MM.1S (cell line): ENCODE data around the gene PDE2A.

Experiments
- DNase-seq: peaks from one replicate; pipeline ENCODE4 v3.0.0-alpha.2; 2015
- H2AFZ ChIP-seq: fragments of 300-600 bp; sonication (generic); 2 replicates; pipeline ENCODE4 v1.6.0; 2016; ENCODE audit warnings: antibody characterized with exemption, low read length
- H3F3A ChIP-seq: fragments of 300-600 bp; sonication (generic); 2 replicates; pipeline ENCODE4 v1.6.1; 2016; ENCODE audit warnings: mild to moderate bottlenecking, antibody characterized with exemption, low read length, moderate library complexity, mixed read lengths; ENCODE audit not compliant: insufficient read depth
- H3K27ac ChIP-seq: fragments of 300-600 bp; sonication (generic); 2 replicates; pipeline ENCODE4 v1.5.1; 2016; ENCODE audit warnings: mild to moderate bottlenecking, low read length
- H3K27me3 ChIP-seq: fragments of 300-600 bp; sonication (generic); replicated peaks from 2 replicates; pipeline ENCODE4 v1.6.0; 2016; ENCODE audit warnings: low read length; ENCODE audit not compliant: insufficient read depth
- H3K36me3 ChIP-seq: fragments of 300-600 bp; sonication (generic); replicated peaks from 2 replicates; pipeline ENCODE4 v1.6.1; 2016; ENCODE audit warnings: mild to moderate bottlenecking, low read length, mixed read lengths; ENCODE audit not compliant: insufficient read depth
- H3K4me1 ChIP-seq: fragments of 300-600 bp; sonication (generic); 2 replicates; pipeline ENCODE4 v1.6.1; 2016; ENCODE audit warnings: low read length, mixed read lengths
- H3K4me2 ChIP-seq: fragments of 300-600 bp; sonication (generic); 2 replicates; pipeline ENCODE4 v1.6.0; 2016; ENCODE audit warnings: low read depth, low read length
- H3K4me3 ChIP-seq: fragments of 300-600 bp; sonication (generic); 2 replicates; pipeline ENCODE4 v1.5.1; 2016; ENCODE audit warnings: low read length, mixed read lengths
- H3K79me2 ChIP-seq: fragments of 300-600 bp; sonication (generic); 2 replicates; pipeline ENCODE4 v1.6.1; 2016; ENCODE audit warnings: mixed run types, low read length, mixed read lengths
- H3K9ac ChIP-seq: fragments of 300-600 bp; sonication (generic); 2 replicates; pipeline ENCODE4 v1.6.1; 2016; ENCODE audit warnings: low read length, mixed read lengths
- H3K9me2 ChIP-seq: fragments of 300-600 bp; sonication (generic); replicated peaks from 2 replicates; pipeline ENCODE4 v1.6.1; 2016; ENCODE audit warnings: mild to moderate bottlenecking, low read length, mixed read lengths; ENCODE audit not compliant: insufficient read depth
- H3K9me3 ChIP-seq: fragments of 300-600 bp; sonication (generic); replicated peaks from 2 replicates; pipeline ENCODE4 v1.6.1; 2016; ENCODE audit warnings: mild to moderate bottlenecking, low read length, mixed read lengths; ENCODE audit not compliant: insufficient read depth
- H4K20me1 ChIP-seq: fragments of 300-600 bp; sonication (generic); 2 replicates; pipeline ENCODE4 v1.6.1; 2016; ENCODE audit warnings: mild to moderate bottlenecking, low read length, moderate library complexity, mixed read lengths; ENCODE audit not compliant: insufficient read depth
- EZH2 ChIP-seq: fragments of 300-600 bp; sonication (generic); optimal IDR thresholded peaks from 2 replicates; pipeline ENCODE3; 2017; ENCODE audit warnings: low read depth, mild to moderate bottlenecking, antibody characterized with exemption, low read length, mixed read lengths
- EZH2phosphoT487 ChIP-seq: fragments of 300-600 bp; sonication (generic); IDR thresholded peaks from 2 replicates; pipeline ENCODE4 v1.6.1; 2018; ENCODE audit warnings: antibody characterized with exemption, low read length
- TF ChIP-seq, protein P1 (sequence below): fragments of 300-600 bp; sonication (generic); IDR thresholded peaks from 2 replicates; pipeline ENCODE4 v1.5.1; 2016; ENCODE audit warnings: antibody characterized with exemption, low read length, mixed read lengths

PDE2A gene

DNA sequence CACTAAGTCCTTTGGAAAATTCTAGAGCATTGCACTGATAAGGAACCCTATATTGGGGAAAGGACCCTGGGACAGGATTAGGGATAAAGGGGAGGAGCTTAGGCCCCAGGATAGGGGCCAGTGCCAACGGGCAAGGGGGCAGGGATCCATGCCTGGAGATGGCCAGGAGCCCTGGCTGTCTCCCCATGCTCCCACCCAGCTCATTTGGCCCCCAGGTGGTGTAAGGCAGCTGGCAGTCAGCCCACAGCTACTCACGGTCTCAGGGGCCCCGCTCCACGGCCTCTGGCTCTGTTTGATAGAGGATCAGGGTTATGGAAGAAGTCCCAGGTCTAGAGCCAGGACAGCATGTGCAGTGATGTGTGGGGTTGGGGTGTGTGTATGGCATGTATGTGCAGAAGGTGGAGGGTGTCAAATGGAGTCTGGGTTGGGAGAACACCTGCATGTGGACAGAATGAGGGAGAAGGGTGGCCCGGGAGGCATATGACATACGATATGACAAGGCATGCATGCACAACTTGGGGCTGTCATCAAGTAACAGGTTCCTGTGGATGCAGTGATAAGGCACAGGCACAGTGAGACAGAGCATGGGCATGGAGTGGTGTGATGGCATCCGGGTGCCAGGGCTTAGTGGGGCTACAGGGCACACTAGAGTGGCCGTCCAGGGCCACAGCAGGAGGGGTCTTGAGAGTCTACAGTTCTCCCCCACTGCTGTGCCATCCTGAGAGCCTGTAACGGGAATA lies 18.4 kb upstream of the PDE2A start:
- no peak for DNase-seq
- Histone ChIP-seq H3K36me3 (no peaks in the 10 kb centered on the region), H3K9me3 (no peaks in the 10 kb centered on the region), H3K79me2 (no peaks in the 10 kb centered on the region), H3K9me2 (no peaks in the 10 kb centered on the region), H3K4me3 (no peak overlapping the region), H4K20me1 (no peaks in the 10 kb centered on the region), H3K4me1 (no peaks in the 10 kb centered on the region), H3F3A (no peaks in the 10 kb centered on the region), H3K27ac (no peak overlapping the region), H3K9ac (no peak overlapping the region), H3K27me3 (no peaks in the 10 kb centered on the region), H3K4me2 (no peak overlapping the region), H2AFZ (no peak overlapping the region)
- TF ChIP-seq EZH2phosphoT487 (no peak), EZH2 (no peak)
- TF ChIP-seq, protein P1, sequence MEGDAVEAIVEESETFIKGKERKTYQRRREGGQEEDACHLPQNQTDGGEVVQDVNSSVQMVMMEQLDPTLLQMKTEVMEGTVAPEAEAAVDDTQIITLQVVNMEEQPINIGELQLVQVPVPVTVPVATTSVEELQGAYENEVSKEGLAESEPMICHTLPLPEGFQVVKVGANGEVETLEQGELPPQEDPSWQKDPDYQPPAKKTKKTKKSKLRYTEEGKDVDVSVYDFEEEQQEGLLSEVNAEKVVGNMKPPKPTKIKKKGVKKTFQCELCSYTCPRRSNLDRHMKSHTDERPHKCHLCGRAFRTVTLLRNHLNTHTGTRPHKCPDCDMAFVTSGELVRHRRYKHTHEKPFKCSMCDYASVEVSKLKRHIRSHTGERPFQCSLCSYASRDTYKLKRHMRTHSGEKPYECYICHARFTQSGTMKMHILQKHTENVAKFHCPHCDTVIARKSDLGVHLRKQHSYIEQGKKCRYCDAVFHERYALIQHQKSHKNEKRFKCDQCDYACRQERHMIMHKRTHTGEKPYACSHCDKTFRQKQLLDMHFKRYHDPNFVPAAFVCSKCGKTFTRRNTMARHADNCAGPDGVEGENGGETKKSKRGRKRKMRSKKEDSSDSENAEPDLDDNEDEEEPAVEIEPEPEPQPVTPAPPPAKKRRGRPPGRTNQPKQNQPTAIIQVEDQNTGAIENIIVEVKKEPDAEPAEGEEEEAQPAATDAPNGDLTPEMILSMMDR, result no peak

DNA sequence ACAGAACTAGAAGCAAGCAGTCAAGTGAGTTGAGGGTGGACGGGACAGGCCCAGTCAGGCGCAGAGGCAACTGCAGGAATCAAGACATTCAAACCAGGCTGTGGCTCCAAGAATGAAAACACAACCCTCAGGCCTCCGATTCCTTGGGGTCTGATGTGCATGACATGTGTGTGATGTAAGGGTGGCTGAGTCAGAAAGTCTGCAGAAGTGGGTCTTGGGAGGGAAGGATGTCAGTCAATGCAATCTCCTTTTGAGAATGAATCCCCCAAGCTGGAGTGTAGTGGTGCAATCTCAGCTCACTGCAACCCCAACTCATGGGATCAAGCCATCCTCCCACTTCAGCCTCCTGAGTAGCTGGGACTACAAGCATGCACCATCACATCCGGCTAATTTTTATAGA lies 15.9 kb upstream of the PDE2A start:
- Histone ChIP-seq H4K20me1 (no peaks in the 10 kb centered on the region), H3K9ac (no peak overlapping the region), H3K9me3 (no peaks in the 10 kb centered on the region), H3K36me3 (no peaks in the 10 kb centered on the region), H2AFZ (no peak overlapping the region), H3K4me3 (no peak overlapping the region), H3K4me1 (no peaks in the 10 kb centered on the region), H3K79me2 (no peaks in the 10 kb centered on the region), H3K4me2 (no peak overlapping the region), H3K27ac (no peak overlapping the region), H3K27me3 (no peaks in the 10 kb centered on the region), H3F3A (no peaks in the 10 kb centered on the region), H3K9me2 (no peaks in the 10 kb centered on the region)
- no peak for DNase-seq
- TF ChIP-seq EZH2phosphoT487, result no peak

DNA sequence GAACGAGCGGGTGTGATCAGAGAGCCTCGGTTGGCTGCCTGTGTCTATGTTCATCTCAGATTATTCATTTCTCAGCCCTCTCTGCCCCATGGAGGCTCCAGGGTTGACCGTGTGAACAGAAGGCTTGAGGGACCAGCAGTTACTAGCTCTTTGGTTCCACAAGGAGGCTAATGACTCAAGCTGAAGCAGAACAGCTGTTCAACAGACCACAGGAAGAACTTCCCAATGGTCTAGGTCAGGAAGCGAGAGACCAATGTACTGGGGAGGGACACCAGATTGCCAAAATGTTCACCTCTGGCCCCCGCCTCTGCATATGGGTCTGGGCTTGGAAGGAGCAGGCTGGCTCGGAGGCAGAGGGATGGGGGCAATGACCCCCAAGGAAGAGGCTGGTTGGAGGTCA lies 14.7 kb upstream of the PDE2A start:
- DNase-seq, result no peak
- no peaks in the 10 kb centered on the region for H4K20me1 ChIP-seq
- no peaks in the 10 kb centered on the region for H3F3A ChIP-seq
- H3K9ac ChIP-seq, result no peak overlapping the region
- no peaks in the 10 kb centered on the region for H3K9me3 ChIP-seq
- H3K36me3 ChIP-seq, result no peaks in the 10 kb centered on the region
- H3K27ac ChIP-seq, result no peak overlapping the region
- no peaks in the 10 kb centered on the region for H3K4me1 ChIP-seq
- H3K27me3 ChIP-seq, result no peaks in the 10 kb centered on the region
- no peaks in the 10 kb centered on the region for H3K9me2 ChIP-seq
- H3K4me3 ChIP-seq, result no peak overlapping the region
- no peak overlapping the region for H3K4me2 ChIP-seq
- H3K79me2 ChIP-seq, result no peaks in the 10 kb centered on the region
- no peak for TF ChIP-seq EZH2phosphoT487
- TF ChIP-seq, protein P1, result no peak
- no peak for TF ChIP-seq EZH2
- H2AFZ ChIP-seq, result no peak overlapping the region

DNA sequence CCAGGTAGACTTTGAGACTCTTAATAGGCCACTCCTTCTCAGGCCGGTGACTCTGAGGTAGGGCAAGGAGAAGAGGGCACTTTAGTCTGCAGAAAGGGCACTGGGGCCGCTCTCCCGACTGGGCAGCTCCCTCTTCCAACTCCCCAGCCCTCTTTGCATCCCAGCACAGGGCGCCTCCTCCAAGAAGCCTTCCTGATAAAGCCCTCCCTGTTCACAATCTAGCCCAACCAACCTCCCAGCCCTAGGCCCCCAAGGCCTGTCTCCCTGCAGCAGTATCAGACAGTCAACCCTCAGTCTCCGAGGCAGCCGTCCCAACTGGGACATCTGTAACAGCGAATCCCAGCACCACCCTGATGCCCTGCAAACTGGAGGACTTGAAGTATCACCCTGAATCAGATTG lies 14.3 kb upstream of the PDE2A start:
- Histone ChIP-seq H4K20me1 (0 out of 2 replicates have a peak, but pooled peaks cover 2% of the 10 kb centered on the region), H3K9ac (no peak overlapping the region), H3K9me3 (no peaks in the 10 kb centered on the region), H3K27ac (no peak overlapping the region), H3K36me3 (no peaks in the 10 kb centered on the region), H3K4me1 (no peaks in the 10 kb centered on the region), H3K27me3 (no peaks in the 10 kb centered on the region), H2AFZ (no peak overlapping the region), H3K4me2 (no peak overlapping the region), H3K79me2 (no peaks in the 10 kb centered on the region), H3K9me2 (no peaks in the 10 kb centered on the region), H3F3A (no peaks in the 10 kb centered on the region), H3K4me3 (no peak overlapping the region)
- TF ChIP-seq, protein P1, result no peak
- TF ChIP-seq EZH2phosphoT487 (no peak), EZH2 (no peak)
- DNase-seq, result no peak
